ENCODE data around the gene LAMA5. TPM values are rescaled to one million over a fixed set of nuclear protein-coding genes. Genes with fewer than 3 reads are reported as not detected.

The LAMA5 gene
- total RNA-seq, 1 donor from 2014 or later: 12.1 TPM

DNA sequence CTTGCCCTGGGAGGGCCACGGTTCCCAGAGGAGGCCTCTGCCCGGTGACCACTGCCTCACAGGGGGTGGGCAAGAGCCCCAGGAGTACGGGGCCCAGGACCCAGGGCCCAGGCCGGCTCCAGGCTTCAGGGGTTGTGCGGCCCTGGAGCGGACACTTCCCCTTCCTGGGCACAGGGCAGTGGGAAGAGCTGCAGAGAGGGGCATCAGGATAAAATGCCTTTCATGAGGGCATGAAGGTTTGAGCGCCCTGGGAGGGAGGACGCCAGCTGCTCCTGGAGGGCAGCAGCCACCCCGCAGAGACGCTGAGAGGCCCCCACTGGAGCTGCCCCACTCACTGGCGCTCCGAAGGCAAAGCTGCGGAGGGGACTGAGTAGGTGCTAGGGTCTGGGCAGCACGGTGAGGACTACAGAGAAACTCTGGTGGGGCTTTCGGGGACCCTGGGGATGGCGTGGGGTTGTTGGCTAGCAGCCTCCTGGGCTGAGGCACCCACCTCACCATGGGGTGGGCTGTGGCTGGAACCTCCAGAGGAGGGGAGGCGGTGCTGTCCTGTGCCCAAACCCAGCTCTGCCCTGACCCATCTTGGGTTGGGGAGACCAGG is 10.4 kb downstream of the LAMA5 start:
- H3K27ac Mint-ChIP-seq: no peak overlapping the region
- H2AFZ ChIP-seq (replicated peaks): no peak overlapping the region
- H3K9ac ChIP-seq: peak overlapping the region; percentile 30

GRCh38 chr20:62355878-62356588 is 11.1 kb downstream of the LAMA5 start:
- H3K27me3 Mint-ChIP-seq (ENCODE audit: insufficient read depth, low read depth): no peaks in the 10 kb centered on the region
- peak overlapping the region; percentile 46 for H3K4me2 ChIP-seq
- no peaks in the 10 kb centered on the region for H3K36me3 Mint-ChIP-seq
- no peak overlapping the region for H3K4me3 Mint-ChIP-seq
- peak overlapping the region; percentile 34 for H3K27ac ChIP-seq
- peaks cover 52% of the 10 kb centered on the region for H3K79me2 ChIP-seq (ENCODE audit: low read depth)
- no peaks in the 10 kb centered on the region for H3K36me3 ChIP-seq
- DNase-seq (ENCODE audit: low spot score): no peak
- no peak overlapping the region for H3K27ac Mint-ChIP-seq
- no peaks in the 10 kb centered on the region for H3K27me3 ChIP-seq
- H3F3A ChIP-seq (ENCODE audit: low read depth): peaks cover 4% of the 10 kb centered on the region
- peak overlapping the region; percentile 30 for H3K9ac ChIP-seq
- no peaks in the 10 kb centered on the region for H3K9me3 Mint-ChIP-seq
- peaks cover 66% of the 10 kb centered on the region for H4K20me1 ChIP-seq (ENCODE audit: low read depth)
- no peak overlapping the region for H3K4me3 ChIP-seq
- no peaks in the 10 kb centered on the region for H3K9me3 ChIP-seq (ENCODE audit: low read depth)
- no peak for TF ChIP-seq EZH2 (IDR thresholded peaks at IDR 0.05)
- TF ChIP-seq EZH2phosphoT487 (IDR thresholded peaks at IDR 0.05): no peak
- TF ChIP-seq CTCF (IDR thresholded peaks at IDR 0.05): no peak
- no peak overlapping the region for H2AFZ ChIP-seq (replicated peaks)
- H3K4me1 ChIP-seq: peaks cover 39% of the 10 kb centered on the region
- peaks cover 12% of the 10 kb centered on the region for H3K4me1 Mint-ChIP-seq

More for the DNA sequence above, 10.4 kb downstream of the LAMA5 start:
- Mint-ChIP-seq H3K27me3 (ENCODE audit: insufficient read depth, low read depth) (no peaks in the 10 kb centered on the region), H3K36me3 (no peaks in the 10 kb centered on the region), H3K4me1 (peaks cover 12% of the 10 kb centered on the region), H3K4me3 (no peak overlapping the region), H3K9me3 (no peaks in the 10 kb centered on the region)
- Histone ChIP-seq H3F3A (ENCODE audit: low read depth) (peaks cover 7% of the 10 kb centered on the region), H3K4me3 (no peak overlapping the region), H3K27me3 (no peaks in the 10 kb centered on the region), H3K27ac (peak overlapping the region; percentile 34), H3K79me2 (ENCODE audit: low read depth) (peaks cover 58% of the 10 kb centered on the region), H3K4me2 (peak overlapping the region; percentile 46), H3K36me3 (no peaks in the 10 kb centered on the region), H3K4me1 (peaks cover 46% of the 10 kb centered on the region), H4K20me1 (ENCODE audit: low read depth) (peaks cover 73% of the 10 kb centered on the region), H3K9me3 (ENCODE audit: low read depth) (no peaks in the 10 kb centered on the region)
- TF ChIP-seq EZH2phosphoT487 (IDR thresholded peaks at IDR 0.05) (no peak), EZH2 (IDR thresholded peaks at IDR 0.05) (no peak), CTCF (IDR thresholded peaks at IDR 0.05) (no peak)
- no peak for DNase-seq (ENCODE audit: low spot score)

- peaks cover 62% of the 10 kb centered on the region for H4K20me1 ChIP-seq (ENCODE audit: low read depth)
- DNase-seq (ENCODE audit: low spot score): peak; percentile 43
- no peaks in the 10 kb centered on the region for H3K27me3 ChIP-seq
- H3K9ac ChIP-seq: no peak overlapping the region
- peak overlapping the region; percentile 46 for H3K4me2 ChIP-seq
- Mint-ChIP-seq H3K9me3 (no peaks in the 10 kb centered on the region), H3K4me3 (no peak overlapping the region), H3K36me3 (no peaks in the 10 kb centered on the region), H3K27me3 (ENCODE audit: insufficient read depth, low read depth) (no peaks in the 10 kb centered on the region), H3K27ac (no peak overlapping the region), H3K4me1 (peaks cover 10% of the 10 kb centered on the region)
- peaks cover 34% of the 10 kb centered on the region for H3K4me1 ChIP-seq
- no peaks in the 10 kb centered on the region for H3K36me3 ChIP-seq
- TF ChIP-seq CTCF (IDR thresholded peaks at IDR 0.05): no peak
- TF ChIP-seq EZH2phosphoT487 (IDR thresholded peaks at IDR 0.05): no peak
- no peak for TF ChIP-seq EZH2 (IDR thresholded peaks at IDR 0.05)
- H3K27ac ChIP-seq: no peak overlapping the region
- no peaks in the 10 kb centered on the region for H3F3A ChIP-seq (ENCODE audit: low read depth)
- peaks cover 47% of the 10 kb centered on the region for H3K79me2 ChIP-seq (ENCODE audit: low read depth)
- H3K9me3 ChIP-seq (ENCODE audit: low read depth): no peaks in the 10 kb centered on the region
- no peak overlapping the region for H3K4me3 ChIP-seq
- H2AFZ ChIP-seq (replicated peaks): no peak overlapping the region
Observed at GRCh38 chr20:62355516-62355877, 11.6 kb downstream of the LAMA5 start.

Data from neural progenitor cell (in vitro differentiated cells).